GM18873 (cell line): ENCODE data around the gene IDUA.
"Not testable (repeated sequence)": the region's sequence is repeated elsewhere in the genome, so short reads cannot be mapped to it uniquely, and the experiment has no call there.

Experiments
- ATAC-seq: cut with Tn5 transposase; IDR thresholded peaks from one replicate; pipeline ENCODE4 v1.9.1; 2021; ENCODE audit warnings: mild to moderate bottlenecking, moderate library complexity, moderate number of reproducible peaks; ENCODE audit not compliant: unreplicated experiment, low FRiP score

The IDUA gene

DNA sequence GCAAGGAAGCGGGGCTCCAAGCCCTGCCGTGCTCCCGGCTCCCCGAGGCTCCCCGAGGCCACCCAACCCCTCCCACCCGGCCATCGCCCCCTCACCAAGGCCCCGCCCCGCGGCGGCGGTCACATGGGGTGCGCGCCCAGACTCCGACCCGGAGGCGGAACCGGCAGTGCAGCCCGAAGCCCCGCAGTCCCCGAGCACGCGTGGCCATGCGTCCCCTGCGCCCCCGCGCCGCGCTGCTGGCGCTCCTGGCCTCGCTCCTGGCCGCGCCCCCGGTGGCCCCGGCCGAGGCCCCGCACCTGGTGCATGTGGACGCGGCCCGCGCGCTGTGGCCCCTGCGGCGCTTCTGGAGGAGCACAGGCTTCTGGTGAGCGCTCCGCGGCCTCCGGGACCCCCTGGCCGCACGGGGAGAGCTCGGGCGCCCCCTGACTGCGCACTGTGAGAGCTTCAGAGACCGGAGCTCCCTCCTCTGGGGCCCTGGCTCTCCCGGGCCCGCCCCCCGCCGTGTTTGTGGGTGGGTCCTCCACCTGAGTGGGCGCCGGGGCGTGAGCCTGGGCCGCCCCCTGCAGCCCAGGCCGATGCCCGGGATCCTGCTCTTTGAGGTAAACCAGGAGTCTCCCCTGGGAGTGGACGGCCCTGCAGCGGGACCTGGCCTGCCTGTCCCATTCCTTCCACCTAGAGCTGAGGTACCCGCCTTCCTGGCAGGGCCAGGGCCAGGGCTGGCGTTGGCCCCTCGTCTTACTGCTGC is at the start of gene IDUA:
IDUA (plus strand) TSS at position 166 of the 745 bp plus-strand sequence; CDS start at position 207, 41 bp downstream.
- no peak for ATAC-seq

- not testable (repeated sequence) for ATAC-seq
Observed at GRCh38 chr4:939508-939907, 47.3 kb upstream of the IDUA start.

GRCh38 chr4:945274-946102 is 41.4 kb upstream of the IDUA start:
- ATAC-seq = no peak

GRCh38 chr4:946103-946450 is 40.8 kb upstream of the IDUA start:
- ATAC-seq = no peak

GRCh38 chr4:946517-947471 is 40.0 kb upstream of the IDUA start:
- ATAC-seq = no peak

DNA sequence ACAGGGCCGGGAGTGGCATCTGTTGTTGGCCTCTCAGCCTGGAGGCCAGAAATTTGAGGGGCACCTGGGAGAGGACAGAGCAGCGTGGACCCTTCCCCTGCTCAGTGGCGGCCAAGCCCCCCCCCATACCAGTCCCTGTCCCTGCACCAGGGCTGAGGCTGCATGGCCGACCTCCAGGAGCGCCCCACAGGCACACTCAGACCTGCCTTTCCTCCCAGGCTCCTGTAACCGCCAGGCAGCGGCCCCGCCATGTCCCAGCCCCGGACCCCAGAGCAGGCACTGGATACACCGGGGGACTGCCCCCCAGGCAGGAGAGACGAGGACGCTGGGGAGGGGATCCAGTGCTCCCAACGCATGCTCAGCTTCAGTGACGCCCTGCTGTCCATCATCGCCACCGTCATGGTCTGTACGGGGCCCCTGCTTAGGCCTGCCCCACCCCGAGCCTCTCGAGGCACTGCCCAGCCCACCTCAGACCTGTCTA is 39.3 kb upstream of the IDUA start:
- no peak for ATAC-seq

- ATAC-seq = no peak
Observed at GRCh38 chr4:948101-948935, 38.5 kb upstream of the IDUA start.

DNA sequence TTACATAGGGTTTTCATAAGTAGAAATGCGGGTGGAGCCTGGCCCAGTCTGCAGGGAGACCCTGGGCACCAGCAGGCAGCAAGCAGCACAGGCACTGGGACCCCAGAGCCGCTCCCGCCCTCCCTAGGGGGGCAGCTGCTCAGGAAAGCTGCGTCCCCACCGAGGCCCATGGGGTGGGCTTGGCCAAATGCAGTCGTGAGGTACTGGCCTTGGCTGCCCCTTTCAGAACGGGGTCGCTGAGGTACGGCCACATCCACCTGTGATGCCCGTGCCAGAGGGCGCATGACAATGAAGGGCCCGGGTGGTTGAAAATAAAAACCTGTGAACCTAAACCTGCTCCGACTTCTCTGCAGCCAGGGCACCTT is 37.9 kb upstream of the IDUA start:
- ATAC-seq = no peak

DNA sequence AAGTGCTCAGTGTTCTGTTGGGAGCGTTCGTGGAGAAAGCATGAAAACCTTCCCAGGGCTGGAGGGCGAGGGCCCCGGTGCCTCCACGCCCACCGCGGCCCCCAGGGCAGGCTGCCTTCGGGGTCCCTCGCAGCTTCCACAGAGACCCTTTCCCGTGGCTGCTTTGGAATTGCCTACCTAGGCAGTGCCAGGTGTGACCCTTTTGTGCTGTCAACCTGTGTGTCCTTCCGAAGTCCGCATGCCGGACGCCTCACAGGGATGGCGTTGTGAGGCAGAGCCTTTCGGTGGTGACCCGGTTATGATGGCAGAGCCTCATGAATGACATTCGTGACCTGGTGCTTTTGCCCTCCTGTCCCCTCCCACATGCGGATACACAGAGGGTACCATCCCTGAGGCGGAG is 37.2 kb upstream of the IDUA start:
- ATAC-seq = no peak

DNA sequence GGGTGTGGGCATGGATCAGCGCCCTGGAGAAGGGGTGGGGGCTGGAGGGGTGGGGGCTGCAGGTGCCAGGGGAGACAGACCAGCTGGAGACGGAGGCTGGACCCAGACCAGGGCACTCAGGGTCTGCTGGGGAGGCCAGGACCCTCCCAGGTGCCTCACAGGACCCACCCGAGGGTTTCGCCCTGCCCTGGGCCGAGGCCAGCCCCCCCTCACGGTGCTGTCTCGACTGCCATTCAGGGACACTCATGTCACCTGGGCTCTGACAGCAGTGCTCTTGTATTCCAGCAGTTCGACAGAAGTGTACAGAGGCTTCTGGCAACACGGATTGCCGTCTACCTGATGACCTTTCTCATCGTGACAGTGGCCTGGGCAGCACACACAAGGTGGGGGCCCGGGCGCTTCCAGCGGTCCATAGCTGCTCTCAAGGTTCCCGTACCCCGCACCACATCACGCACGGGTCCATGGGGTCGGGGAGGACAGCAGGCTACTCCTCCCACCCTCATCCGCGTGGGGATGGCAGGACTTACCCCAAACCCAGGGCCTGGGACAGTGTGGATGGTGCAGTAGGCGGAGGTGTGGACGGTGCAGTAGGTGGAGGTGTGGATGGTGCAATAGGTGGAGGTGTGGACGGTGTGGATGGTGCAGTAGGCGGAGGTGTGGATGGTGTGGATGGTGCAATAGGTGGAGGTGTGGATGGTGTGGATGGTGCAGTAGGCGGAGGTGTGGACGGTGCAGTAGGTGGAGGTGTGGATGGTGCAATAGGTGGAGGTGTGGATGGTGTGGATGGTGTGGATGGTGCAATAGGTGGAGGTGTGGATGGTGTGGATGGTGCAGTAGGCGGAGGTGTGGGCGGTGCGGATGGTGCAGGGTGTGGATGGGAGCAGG is 36.5 kb upstream of the IDUA start:
- ATAC-seq = no peak

GRCh38 chr4:951186-951585 is 35.7 kb upstream of the IDUA start:
- ATAC-seq = no peak

DNA sequence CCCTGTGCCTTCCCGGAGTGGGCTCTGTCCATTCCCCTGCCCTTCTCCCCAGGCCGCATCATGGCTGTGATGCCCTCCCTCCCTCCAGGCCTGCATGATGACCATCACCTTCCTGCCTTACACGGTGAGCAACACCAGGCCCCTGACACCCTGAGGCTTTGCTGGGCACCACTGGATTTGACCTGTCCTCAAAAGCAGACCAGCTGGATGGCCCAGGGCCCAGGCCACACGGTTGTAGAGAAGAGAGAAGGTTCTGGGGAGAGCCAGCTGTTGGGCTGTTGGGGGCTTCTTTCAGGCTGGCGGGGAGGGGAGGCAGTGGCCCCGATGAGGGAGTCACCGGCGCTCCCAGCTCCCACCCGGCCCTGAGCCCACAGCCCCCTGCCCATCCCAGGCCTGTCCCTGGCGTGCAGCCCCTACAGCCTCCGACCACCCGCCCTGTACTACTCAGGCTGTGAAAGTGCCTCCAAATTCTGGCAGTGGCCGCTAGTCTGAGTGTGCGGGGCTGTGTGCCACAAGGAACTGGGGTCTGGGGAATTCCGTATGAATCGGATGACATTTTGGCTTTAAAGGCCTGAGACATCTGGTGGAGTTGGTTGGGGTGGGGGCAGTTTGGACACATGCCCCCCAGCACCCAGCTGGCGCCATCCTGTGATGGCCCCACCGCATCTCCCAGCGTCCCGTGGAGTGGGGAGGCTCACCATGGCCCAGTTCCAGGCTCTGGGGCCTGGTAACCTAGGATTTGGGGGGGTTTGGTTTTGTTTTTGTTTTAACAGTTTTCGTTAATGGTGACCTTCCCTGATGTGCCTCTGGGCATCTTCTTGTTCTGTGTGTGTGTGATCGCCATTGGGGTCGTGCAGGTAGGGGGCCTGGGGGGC is 35.0 kb upstream of the IDUA start:
- ATAC-seq = no peak

- ATAC-seq = no peak
Observed at GRCh38 chr4:952881-953573, 33.8 kb upstream of the IDUA start.

DNA sequence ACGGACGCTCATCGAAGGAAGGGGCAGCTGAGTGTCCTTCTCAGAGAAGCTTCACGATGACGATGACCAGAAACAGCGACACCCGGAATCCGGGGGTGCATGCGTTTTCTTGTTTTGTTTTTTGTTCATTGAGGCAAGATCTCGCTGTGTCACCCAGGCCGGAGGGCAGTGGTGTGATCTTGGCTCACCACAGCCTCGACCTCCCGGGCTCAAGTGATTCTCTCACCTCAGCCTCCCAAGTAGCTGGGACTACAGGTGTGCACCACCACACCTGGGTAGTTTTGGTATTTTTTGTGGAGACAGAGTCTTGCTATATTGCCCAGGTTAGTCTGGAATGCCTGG is 33.3 kb upstream of the IDUA start:
- no peak for ATAC-seq

DNA sequence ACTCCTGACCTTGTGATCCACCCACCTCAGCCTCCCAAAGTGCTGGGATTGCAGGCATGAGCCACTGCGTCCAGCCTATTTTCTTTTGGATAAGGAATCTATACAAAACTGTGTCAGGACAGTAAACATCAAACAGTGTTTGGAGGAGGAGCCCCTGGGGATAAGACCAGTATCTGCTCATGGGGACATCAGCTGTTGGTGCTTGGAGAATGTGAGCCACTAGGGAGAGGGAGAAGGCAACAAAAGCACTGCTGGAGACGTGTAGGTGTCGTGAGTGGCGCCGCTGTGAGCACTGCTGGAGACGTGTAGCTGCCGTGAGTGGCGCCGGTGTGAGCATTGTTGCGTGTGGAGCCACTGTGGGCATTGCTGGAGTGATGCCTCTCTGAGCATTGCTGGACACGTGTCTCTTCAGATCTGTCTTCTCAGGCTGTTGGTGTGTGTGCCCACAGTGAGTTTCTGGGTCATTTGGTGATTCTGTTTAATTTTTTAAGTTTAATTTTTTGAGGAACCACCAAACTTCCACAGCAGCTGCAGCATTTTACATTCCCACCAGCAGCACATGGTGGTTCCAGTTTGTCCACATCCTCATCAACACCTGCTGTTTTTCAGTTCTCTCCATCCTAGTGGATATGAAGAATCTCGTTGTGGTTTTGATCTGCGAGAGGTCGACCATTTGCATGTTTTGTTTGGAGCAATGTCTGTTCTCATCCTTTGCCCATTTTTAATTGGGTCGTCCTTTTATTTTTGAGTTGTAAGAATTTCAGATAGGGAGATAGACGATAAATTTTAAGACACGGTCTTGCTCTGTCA is 32.4 kb upstream of the IDUA start:
- ATAC-seq = no peak

GRCh38 chr4:955161-955921 is 31.5 kb upstream of the IDUA start:
- no peak for ATAC-seq
